SU-DHL-6 (cell line): Measurements from ENCODE around the gene VWA2.

Experiments
- CTCF ChIP-seq: fragments of 200-600 bp; sonication (generic); IDR thresholded peaks from one replicate; pipeline ENCODE4 v1.5.1; 2017; ENCODE audit warnings: antibody characterized with exemption, mild to moderate bottlenecking, low read length, moderate library complexity; ENCODE audit not compliant: insufficient read depth, poor library complexity, severe bottlenecking
- EZH2phosphoT487 ChIP-seq: fragments of 200-600 bp; sonication (generic), shearing (Covaris generic); conservative IDR thresholded peaks from 2 replicates; pipeline ENCODE4 v1.6.1; 2018; ENCODE audit warnings: mild to moderate bottlenecking, antibody characterized with exemption, low read length, moderate library complexity, mixed read lengths

- TF ChIP-seq CTCF (no peak), EZH2phosphoT487 (no peak)
Observed at GRCh38 chr10:114316744-114317143, 77.7 kb downstream of the VWA2 start.
